ENCODE measurements around the gene MTA2. TPM values are rescaled to one million over a fixed set of nuclear protein-coding genes. Genes with fewer than 3 reads are reported as not detected.

MTA2 gene
- polyA plus RNA-seq, 2 of the 4 experiments (the other 2 are of a cell fraction) = 21.8 to 85.0 TPM

- TF ChIP-seq ZNF302 (CRISPR knock-in tag; IDR thresholded peaks at IDR 0.05) (no peak), MAX (IDR thresholded peaks at IDR 0.05) (0 out of 2 replicates have a peak, but pooled peaks have one; percentile 7), EP300 (IDR thresholded peaks at IDR 0.05) (no peak), NPAS2 (CRISPR knock-in tag; IDR thresholded peaks at IDR 0.05; ENCODE audit: borderline replicate concordance) (no peak), HOXB5 (CRISPR knock-in tag; IDR thresholded peaks at IDR 0.05) (no peak), SMC3 (IDR thresholded peaks at IDR 0.05) (no peak), REST (IDR thresholded peaks at IDR 0.05) (peak; percentile 32; the same call in 1 of the 2 replicates), RARB (CRISPR knock-in tag; IDR thresholded peaks at IDR 0.05) (no peak), E2F6 (IDR thresholded peaks at IDR 0.05; ENCODE audit: borderline replicate concordance, low read depth) (no peak), KDM1A (IDR thresholded peaks at IDR 0.05; ENCODE audit: low read depth) (no peak), SREBF2 (IDR thresholded peaks at IDR 0.05) (no peak), MAZ (IDR thresholded peaks at IDR 0.05; ENCODE audit: borderline replicate concordance, low read depth, low read length) (no peak), HDAC2 (IDR thresholded peaks at IDR 0.05) (no peak), HMGXB4 (CRISPR knock-in tag; IDR thresholded peaks at IDR 0.05; ENCODE audit: borderline replicate concordance) (no peak), POLR2AphosphoS2 (conservative IDR thresholded peaks at IDR 0.05; ENCODE audit: low read length) (no peak)
- FAIRE-seq (no peak), DNase-seq (ENCODE audit: low read depth in 1 of 2, low spot score in 1 of 2) (peak; percentile 36 to 48), ATAC-seq (peak; percentile 26 to 41)
- ChIA-PET CTCF (interaction anchor here (0.7 to 4.1 kb wide), 37 partner anchors 8 to 223 kb away, joined by 3 to 48 read pairs (median 5); partner anchors contain the start of genes B3GAT3, GANAB, LBHD1 and MTA2), POLR2A (interaction anchor here (1.1 to 3.7 kb wide), 6 partner anchors 10 to 56 kb away, joined by 3 to 27 read pairs (median 5); partner anchors contain the start of genes B3GAT3, C11orf98, CSKMT and MTA2)
- H3K27ac ChIP-seq = peak overlapping the region; percentile 80 to 98
- H3K4me2 ChIP-seq = peak overlapping the region; percentile 81
- H3K4me3 ChIP-seq = peak overlapping the region; percentile 61
- H3K9me3 ChIP-seq = no peaks in the 10 kb centered on the region
- WGBS (ENCODE audit: missing lambda C conversion rate) = 3% methylated on average over 33 of the region's 34 CpGs
- H3K4me1 ChIP-seq = peaks cover 29% of the 10 kb centered on the region
These were observed 10.2 kb upstream of the MTA2 start for GRCh38 chr11:62611705-62612365.

GRCh38 chr11:62610814-62611704 is 9.4 kb upstream of the MTA2 start:
- H3K4me1 ChIP-seq = peaks cover 29% of the 10 kb centered on the region
- H3K4me2 ChIP-seq = peak overlapping the region; percentile 81
- no peaks in the 10 kb centered on the region for H3K9me3 ChIP-seq
- ChIA-PET POLR2A (interaction anchor here (1.1 to 3.7 kb wide), 5 partner anchors 9 to 57 kb away, joined by 3 to 27 read pairs (median 5); partner anchors contain the start of genes B3GAT3, C11orf98, CSKMT and MTA2), CTCF (interaction anchor here (0.8 to 4.1 kb wide), 33 partner anchors 9 to 232 kb away, joined by 3 to 48 read pairs (median 5); partner anchors contain the start of genes B3GAT3, GANAB, LBHD1 and MTA2)
- DNase-seq (ENCODE audit: low read depth in 1 of 2, low spot score in 1 of 2) = no peak
- no peak for ATAC-seq
- WGBS (ENCODE audit: missing lambda C conversion rate) = 84% methylated on average over 22 of the region's 28 CpGs
- peak overlapping the region; percentile 61 for H3K4me3 ChIP-seq
- FAIRE-seq = no peak
- H3K27ac ChIP-seq = peak overlapping the region; percentile 80 to 98
- TF ChIP-seq EHF (CRISPR knock-in tag; IDR thresholded peaks at IDR 0.05) = no peak
- no peak for TF ChIP-seq CEBPB (IDR thresholded peaks at IDR 0.05)
- TF ChIP-seq RNF2 (IDR thresholded peaks at IDR 0.05; ENCODE audit: borderline replicate concordance, low read depth) = no peak
- TF ChIP-seq CTCF (IDR thresholded peaks at IDR 0.05) = no peak
- no peak for TF ChIP-seq RAD21 (conservative IDR thresholded peaks at IDR 0.05 in 1 of 2, IDR thresholded peaks at IDR 0.05 in 1 of 2)
- TF ChIP-seq NPAS2 (CRISPR knock-in tag; IDR thresholded peaks at IDR 0.05; ENCODE audit: borderline replicate concordance) = no peak
- TF ChIP-seq ELK1 (IDR thresholded peaks at IDR 0.05; ENCODE audit: low read depth, low read length) = no peak
- TF ChIP-seq KDM5A (IDR thresholded peaks at IDR 0.05) = no peak
- no peak for TF ChIP-seq EHMT2 (IDR thresholded peaks at IDR 0.05; ENCODE audit: low read depth)
- no peak for TF ChIP-seq MYC (IDR thresholded peaks at IDR 0.05; ENCODE audit: borderline replicate concordance, low read length)
